Activated gamma-delta T cell (primary cell): ENCODE data around the gene MOB3B.

Source experiments
- DNase-seq: peaks from one replicate; lab custom pipeline; 2025; lab: John Stamatoyannopoulos, UW
- total RNA-seq, 2 donors: gene quantifications; one replicate each; lab custom pipeline; 2026; lab: John Stamatoyannopoulos, UW

MOB3B gene
- total RNA-seq, result 0.51 to 1.1 reads per million in 2 donors

DNA sequence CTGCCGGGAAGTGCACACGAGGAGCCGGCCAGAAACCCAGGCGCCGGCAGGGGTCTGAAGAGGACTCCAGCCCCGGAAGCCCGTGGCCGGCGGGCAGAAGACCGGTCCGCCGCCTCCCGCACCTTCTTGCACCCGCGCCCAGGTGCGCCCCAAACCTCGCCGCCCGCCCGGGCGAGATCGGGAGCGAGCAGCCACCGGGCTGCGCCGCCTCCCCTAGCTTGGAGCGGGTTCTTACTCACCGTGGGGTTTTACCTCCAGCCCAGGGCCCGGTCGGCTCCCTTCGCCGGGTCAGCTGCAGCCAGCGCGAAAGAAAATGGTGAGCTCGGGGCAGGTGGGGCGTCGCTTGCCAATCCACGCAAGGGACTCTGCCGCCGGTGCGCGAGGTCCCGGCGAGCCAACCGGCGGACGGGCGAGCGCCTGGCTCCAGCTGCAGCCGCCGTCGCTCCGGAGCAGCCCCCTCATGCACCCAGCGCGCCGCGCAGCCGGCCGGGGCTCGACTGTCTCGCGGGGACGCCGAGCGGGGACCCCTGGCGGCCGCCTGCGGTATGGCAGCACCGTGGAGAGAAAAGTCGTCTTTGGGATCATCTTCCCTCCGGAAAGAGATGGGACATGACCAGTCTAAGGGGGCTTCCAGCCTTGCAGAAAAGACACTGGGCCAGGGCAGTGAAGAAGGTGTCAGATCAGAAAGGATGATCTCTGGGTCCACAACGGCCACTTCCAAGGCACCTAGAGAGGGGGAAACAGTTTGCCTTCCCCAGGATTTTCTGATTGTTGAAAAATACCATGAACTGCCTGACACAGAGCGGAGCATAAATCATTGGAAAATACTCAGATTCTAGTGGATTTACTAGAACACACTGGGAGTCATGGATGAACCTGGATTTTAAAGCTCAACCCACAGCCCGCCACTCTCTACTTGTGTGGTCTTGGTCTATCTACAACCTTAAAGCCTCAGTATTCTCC, at the start of gene MOB3B:
Gene MOB3B, minus strand, starts transcription at position 499 of the 963 bp plus-strand sequence. CDS start 74,264 bp downstream, outside the sequence.
- DNase-seq, result peak; percentile 53

DNA sequence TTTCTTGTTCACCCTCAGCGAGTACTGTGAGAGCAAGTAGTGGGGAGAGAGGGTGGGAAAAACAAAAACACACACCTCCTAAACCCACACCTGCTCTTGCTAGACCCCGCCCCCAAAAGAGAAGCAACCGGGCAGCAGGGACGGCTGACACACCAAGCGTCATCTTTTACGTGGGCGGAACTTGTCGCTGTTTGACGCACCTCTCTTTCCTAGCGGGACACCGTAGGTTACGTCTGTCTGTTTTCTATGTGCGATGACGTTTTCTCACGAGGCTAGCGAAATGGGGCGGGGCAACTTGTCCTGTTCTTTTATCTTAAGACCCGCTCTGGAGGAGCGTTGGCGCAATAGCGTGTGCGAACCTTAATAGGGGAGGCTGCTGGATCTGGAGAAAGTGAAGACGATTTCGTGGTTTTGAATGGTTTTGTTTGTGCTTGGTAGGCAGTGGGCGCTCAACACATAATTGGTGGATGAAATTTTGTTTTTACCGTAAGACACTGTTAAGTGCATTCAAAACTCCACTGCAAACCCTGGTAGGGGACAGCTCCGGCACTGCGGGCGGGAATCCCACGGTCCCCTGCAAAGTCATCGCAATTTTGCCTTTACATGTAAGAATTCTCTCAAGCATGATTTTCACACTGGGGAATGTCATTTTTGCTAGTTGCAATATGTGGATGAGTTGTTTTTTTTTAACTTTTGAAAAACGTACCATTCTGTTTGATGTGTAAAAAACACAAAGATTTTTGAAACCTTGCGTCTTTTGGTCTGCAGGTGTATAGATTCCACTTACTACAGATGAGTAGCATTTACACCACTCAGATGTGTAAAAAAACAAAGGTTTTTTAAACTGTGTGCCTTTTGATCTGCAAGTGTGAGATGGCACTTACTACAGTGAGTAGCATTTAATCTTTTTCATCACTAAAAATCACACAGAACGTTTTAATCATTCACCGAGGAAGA, 44.3 kb upstream of the MOB3B start:
- DNase-seq, result peak; percentile 53

- peak; percentile 82 for DNase-seq
These were observed 43.5 kb upstream of the MOB3B start, which contains the start of gene C9orf72 for GRCh38 chr9:27572918-27573633. TSS of gene C9orf72 (minus strand) at chr9:27573481. CDS start at chr9:27567120, 6,361 bp downstream.

DNA sequence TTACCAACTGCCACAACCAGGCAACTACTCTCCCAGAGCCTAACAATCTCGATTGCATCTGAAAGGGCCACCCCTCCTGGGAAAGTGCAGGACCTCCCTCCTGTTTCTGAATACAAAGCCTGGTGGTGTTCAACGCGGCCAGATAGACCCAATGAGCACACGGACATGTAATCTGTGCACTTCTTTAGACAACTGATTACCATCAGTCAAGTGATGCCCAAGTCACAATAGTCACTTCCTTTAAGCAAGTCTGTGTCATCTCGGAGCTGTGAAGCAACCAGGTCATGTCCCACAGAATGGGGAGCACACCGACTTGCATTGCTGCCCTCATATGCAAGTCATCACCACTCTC, 42.9 kb upstream of the MOB3B start:
- no peak for DNase-seq

- DNase-seq, result no peak
These were observed 42.4 kb upstream of the MOB3B start for GRCh38 chr9:27572061-27572460.

DNA sequence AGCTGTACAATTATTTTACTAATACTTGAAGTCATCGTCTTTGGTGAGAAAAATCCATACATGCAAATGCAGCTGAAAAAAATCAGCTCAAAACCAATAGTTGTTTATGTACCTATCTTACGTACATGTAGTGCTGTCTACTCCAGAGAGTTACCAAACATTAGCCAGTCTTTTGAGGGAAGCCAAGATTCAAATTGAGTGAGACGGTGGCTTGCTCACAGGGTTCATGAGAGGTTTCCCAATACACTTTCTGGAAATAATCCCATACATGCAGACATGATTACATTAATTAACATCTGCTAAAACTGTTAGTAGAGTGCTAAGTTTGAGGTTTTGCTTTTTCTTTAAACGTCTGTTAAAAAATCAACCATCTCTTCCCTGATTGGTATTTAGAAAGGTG, 41.4 kb upstream of the MOB3B start:
- DNase-seq, result no peak

- no peak for DNase-seq
These were observed 39.8 kb upstream of the MOB3B start for GRCh38 chr9:27569406-27569805.

- DNase-seq, result no peak
These were observed 36.5 kb upstream of the MOB3B start for GRCh38 chr9:27566118-27566517.

DNA sequence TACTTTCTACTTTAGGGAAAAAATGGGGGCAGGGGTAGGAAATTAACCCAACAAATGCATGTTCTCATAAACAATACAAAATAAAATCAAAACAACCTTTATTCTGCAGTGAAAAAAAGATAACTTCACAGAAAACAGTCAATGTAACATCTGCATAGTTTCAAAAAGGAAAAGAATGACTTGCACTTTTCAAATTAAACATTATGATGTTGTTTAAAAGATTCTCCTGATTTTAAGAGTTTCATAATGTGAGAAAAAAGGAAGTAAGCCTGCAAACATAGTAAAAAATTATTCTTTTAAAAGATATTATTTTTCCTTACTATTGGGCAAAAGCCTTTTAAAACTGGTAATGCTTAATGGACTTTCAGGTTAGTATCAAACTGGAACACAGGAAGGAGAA, 36.1 kb upstream of the MOB3B start:
- no peak for DNase-seq

GRCh38 chr9:27564670-27565069, 35.1 kb upstream of the MOB3B start:
- DNase-seq, result no peak

GRCh38 chr9:27563738-27564430, 34.3 kb upstream of the MOB3B start:
- DNase-seq, result no peak

GRCh38 chr9:27561685-27562084, 32.1 kb upstream of the MOB3B start:
- no peak for DNase-seq

GRCh38 chr9:27560457-27560856, 30.8 kb upstream of the MOB3B start:
- no peak for DNase-seq

GRCh38 chr9:27558307-27558706, 28.7 kb upstream of the MOB3B start:
- no peak for DNase-seq

DNA sequence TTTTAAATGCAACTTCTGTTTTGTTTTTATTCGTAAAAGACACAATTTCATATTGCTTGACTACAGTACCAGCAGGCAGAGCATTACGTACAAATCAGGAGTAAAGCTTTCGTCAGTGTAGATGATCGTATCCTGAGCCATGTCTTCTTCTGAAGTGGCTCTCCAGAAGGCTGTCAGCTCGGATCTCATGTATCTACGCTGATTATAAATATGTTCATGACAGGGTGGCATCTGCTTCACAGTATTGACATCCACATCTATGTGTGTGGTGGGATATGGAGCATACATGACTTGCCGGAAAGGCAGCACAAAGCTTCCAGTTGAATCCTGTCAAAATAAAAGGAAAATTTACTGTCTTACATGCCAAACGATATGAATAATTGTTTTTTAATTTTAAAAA, 26.9 kb upstream of the MOB3B start:
- no peak for DNase-seq

GRCh38 chr9:27554712-27555111, 25.1 kb upstream of the MOB3B start:
- no peak for DNase-seq

- no peak for DNase-seq
These were observed 19.7 kb upstream of the MOB3B start for GRCh38 chr9:27549196-27549755.

GRCh38 chr9:27548055-27548741, 18.6 kb upstream of the MOB3B start:
- DNase-seq, result no peak

GRCh38 chr9:27545471-27545870, 15.9 kb upstream of the MOB3B start:
- DNase-seq, result no peak

- no peak for DNase-seq
These were observed 12.9 kb upstream of the MOB3B start for GRCh38 chr9:27542508-27542907.
